Peyer's patch (tissue), 4 donors: ENCODE data around the gene BEST1.

ENCODE experiments used
- POLR2A ChIP-seq, 2 donors: fragments of 450-650 bp; IDR thresholded peaks; one replicate each; pipeline ENCODE4 v1.5.1; 2017; ENCODE audit warnings: antibody characterized with exemption in 2 of 2, mild to moderate bottlenecking in 2 of 2, moderate library complexity in 2 of 2
- TF ChIP-seq, protein P1 (sequence below), 6 experiments: fragments of 450-650 bp in 4 of 6; fragments of 200-600 bp in 2 of 6; sonication (generic) in 1 of 6; IDR thresholded peaks; one replicate each; pipeline ENCODE4 v1.5.1; 2017 to 2019; ENCODE audit warnings: antibody characterized with exemption in 6 of 6, mild to moderate bottlenecking in 3 of 6, moderate library complexity in 1 of 6

GRCh38 chr11:61907871-61908729, 42.1 kb upstream of the BEST1 start:
- TF ChIP-seq, protein P1, sequence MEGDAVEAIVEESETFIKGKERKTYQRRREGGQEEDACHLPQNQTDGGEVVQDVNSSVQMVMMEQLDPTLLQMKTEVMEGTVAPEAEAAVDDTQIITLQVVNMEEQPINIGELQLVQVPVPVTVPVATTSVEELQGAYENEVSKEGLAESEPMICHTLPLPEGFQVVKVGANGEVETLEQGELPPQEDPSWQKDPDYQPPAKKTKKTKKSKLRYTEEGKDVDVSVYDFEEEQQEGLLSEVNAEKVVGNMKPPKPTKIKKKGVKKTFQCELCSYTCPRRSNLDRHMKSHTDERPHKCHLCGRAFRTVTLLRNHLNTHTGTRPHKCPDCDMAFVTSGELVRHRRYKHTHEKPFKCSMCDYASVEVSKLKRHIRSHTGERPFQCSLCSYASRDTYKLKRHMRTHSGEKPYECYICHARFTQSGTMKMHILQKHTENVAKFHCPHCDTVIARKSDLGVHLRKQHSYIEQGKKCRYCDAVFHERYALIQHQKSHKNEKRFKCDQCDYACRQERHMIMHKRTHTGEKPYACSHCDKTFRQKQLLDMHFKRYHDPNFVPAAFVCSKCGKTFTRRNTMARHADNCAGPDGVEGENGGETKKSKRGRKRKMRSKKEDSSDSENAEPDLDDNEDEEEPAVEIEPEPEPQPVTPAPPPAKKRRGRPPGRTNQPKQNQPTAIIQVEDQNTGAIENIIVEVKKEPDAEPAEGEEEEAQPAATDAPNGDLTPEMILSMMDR (IDR thresholded peaks at IDR 0.05) = no peak
- no peak for TF ChIP-seq POLR2A (IDR thresholded peaks at IDR 0.05)
